ENCODE results near the gene PKNOX2.

Gene PKNOX2

GRCh38 chr11:125369808-125370207 lies 205.3 kb downstream of the PKNOX2 start:
- no peak for DNase-seq

DNA sequence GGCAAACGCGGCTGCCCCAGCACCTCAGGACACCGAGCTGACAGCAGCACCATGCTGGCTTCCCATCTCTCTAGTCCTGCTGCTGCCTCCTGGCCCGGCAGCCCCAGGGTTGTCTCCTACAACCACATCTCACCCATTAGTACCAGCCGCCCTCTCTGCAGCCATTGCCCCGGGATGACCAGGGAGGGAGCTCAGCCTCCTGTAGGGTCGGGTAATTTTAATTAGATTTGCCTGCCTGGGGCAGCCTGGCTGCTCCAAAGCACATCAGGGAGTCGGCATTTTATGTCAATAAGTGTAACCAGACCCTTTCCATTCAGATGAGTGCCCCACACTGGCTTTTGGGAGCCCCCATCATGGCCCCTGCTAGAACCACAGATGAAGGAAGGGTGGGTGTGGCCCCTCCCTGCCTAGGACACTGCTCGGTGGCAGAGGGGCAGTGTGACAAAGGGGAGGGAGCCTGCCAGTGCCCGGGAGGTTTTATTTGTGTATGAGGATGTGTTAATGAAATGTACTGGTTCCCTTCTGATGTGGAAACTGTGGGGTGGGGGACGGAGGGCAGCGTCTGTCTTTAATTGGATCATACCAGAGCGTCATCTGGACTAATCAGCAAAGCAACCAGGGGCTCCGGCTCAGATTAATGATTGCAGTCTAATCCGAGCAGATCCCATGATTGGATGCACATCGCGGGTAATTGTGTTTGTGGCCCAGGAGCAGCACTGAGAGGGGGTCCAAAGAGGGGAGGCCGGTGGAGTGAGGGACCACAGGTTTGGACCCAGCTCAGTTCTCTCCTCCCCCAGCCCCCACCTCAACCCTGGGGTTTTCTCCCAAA lies 206.2 kb downstream of the PKNOX2 start:
- DNase-seq = no peak

- DNase-seq = no peak
Measured at GRCh38 chr11:125371431-125371935, 206.9 kb downstream of the PKNOX2 start.

- no peak for DNase-seq
Measured at GRCh38 chr11:125372088-125372487, 207.5 kb downstream of the PKNOX2 start.

- DNase-seq = no peak
Measured at GRCh38 chr11:125372911-125373310, 208.4 kb downstream of the PKNOX2 start.

DNA sequence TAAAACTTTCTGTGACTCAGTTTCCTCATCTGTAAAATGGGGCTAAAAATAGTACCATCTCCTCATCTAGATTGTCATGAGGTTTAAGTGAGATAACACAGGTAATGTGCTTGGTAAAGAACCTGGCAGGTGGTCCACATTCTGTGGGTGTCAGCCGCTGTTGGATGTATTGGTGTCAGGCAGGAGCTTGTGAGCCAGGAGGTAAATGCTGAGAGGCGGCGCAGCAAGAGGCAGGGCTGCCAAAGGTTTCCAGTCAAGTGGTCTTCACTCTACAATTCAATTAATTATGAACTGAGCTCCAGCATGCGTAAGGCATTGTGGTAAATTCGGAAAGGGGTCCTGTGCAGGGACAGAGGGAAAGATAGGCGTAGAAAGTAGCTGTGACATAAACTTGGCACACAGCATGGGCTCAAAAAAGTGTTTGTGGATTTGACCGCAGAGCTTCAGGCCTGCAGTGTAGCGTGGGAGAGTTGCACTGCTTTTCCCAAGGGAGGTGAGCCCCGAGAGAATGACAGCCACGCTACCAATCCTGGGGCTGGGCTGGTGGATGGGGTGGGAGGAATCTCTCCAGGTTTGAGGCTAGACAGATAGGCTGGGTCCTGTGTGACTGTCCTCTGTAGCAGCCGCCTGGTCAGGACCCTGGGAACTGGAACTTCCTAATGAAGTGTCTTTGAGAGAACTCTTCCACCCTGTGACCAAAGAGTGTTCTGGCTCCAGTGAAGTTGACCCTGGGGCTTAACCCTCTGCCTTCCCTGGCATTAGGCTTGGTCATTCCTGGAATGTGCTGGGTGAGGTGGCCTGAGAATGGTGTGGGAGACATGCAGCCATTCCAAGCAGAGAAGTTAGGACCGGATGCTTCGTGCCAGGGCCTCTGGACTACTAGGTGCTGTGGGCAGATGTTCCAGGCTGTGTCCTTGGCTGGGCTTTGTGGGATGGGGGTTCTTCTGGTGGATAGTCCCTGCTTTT lies 209.2 kb downstream of the PKNOX2 start:
- DNase-seq = no peak

GRCh38 chr11:125374398-125374797 lies 209.8 kb downstream of the PKNOX2 start:
- DNase-seq = no peak

- no peak for DNase-seq
Measured at GRCh38 chr11:125375146-125375545, 210.6 kb downstream of the PKNOX2 start.

DNA sequence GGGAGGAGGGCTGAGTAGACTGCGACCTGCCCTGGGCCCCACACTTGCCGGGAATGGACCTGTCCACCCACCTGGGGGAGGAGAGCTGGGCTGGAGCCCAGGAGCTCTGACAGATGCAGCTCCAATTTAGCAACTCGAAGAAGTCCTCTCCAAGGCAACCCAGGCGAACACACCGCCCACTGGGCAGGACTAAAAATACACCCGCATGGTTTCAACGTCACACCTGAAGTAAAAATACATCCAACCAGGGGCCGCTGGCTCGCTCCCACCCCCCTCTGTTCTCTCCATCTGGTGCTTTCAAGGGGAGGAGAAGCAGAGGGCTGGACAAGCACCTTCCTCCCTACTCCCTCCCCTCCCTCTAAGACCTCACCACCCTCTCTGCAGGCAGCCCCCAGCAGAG lies 211.6 kb downstream of the PKNOX2 start:
- no peak for DNase-seq

GRCh38 chr11:125376856-125377255 lies 212.3 kb downstream of the PKNOX2 start:
- DNase-seq = no peak

DNA sequence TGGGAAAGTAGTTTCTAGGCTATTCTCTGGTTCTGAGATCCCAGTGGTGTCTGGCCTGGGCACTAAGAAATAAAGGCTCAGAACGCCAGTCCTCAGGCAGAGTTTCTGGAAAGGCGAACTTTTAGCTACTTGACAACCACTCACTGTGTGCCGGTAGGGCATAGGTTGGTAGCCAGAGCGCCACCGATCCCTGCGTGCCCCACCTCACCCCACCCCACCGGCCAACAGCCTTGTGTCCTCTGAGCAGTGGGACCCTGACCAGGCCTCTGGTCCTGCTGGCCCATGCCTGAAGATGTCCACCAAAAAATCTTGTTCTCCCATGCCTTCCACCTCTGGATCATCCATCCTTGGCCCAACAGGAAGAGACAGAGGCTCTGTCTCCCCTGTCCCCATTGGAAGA lies 213.5 kb downstream of the PKNOX2 start:
- DNase-seq = no peak

GRCh38 chr11:125378571-125378970 lies 214.0 kb downstream of the PKNOX2 start:
- no peak for DNase-seq

- DNase-seq = no peak
Measured at GRCh38 chr11:125379565-125379964, 215.0 kb downstream of the PKNOX2 start.

DNA sequence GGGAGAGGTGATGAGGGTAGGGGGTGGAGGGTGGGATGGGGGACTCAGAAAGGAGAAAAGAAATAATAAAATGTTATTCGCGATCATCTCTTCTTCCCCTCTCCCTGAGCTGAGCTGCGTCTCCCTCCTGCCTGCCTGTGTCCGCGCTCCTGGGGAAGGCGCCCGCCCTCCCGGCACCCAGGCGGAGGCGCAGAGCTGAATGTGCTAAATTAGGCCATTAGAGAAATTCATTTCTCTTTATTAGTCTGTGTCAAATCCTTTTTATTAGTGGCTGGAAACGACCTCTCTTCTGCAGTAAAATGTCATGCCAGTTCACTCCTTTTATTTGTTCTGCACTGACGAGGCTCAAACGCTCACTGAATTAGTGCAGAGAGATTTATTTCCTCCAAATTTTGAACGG lies 215.4 kb downstream of the PKNOX2 start:
- DNase-seq = no peak

GRCh38 chr11:125380756-125381445 lies 216.3 kb downstream of the PKNOX2 start:
- DNase-seq = no peak

DNA sequence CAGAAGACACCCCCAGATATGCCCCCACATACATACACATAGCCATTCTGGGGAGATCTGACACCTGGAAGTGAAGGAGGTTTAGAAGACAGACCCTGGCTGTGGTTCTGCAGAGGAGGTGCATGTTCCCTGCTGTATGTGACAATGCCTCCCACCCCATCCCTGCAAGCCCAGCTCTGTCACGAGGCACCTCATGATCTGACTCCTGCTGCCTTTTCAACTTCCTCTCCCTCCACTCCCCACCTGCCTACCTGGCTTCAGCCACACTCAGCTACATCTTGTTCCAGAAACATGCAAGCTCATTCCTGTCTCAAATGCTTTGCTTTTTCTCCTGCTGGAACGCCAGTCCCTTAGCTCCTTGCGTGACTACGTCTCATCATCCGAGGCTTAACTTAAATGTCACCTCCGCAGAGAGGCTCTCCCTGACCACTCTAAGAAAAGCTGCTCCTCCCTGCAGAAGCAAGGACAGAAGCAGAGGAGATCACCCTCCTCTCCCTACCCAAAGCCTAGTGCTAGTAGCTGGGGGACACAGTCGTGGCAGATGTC lies 217.0 kb downstream of the PKNOX2 start:
- DNase-seq = no peak

- no peak for DNase-seq
Measured at GRCh38 chr11:125382314-125382791, 217.8 kb downstream of the PKNOX2 start.

DNA sequence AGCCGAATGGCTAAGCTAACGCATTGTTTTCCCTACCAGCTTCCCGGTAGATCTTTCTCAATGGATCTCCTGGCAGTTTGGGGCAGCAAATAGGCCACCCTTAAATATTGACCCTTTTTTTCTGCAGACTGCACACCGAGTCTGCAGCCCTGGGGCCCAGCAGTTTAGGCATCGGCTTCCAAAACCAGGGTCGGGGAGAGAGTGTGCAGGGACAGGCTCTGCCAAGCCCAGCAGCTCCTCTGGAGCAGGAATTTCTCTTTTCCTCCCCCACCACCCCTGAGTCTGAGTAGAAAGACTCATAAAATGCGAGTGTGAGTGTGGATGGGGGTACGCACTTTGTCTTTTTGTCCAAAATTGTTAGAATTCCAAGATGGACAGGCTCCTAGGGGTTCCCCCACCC lies 218.3 kb downstream of the PKNOX2 start:
- DNase-seq = no peak

DNA sequence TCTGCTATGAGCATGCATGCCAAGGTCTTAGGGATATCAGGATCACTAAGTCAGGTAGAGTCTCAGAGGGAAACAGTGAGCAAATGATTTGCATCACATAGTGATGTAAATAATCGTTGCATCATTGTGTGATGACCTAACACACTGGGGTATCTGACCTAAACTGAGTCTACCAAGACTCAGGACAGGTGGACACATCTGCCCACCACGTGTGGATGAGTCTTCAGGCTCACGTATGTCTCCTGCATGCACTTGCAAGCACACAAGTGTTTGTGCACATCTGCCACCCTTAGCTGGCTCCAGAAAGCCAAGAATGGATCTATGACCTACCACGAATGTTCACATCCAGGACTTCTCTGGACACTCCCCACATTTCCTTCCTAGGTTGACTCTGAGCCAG lies 220.3 kb downstream of the PKNOX2 start:
- no peak for DNase-seq

GRCh38 chr11:125387901-125388300 lies 223.3 kb downstream of the PKNOX2 start:
- DNase-seq = no peak

- no peak for DNase-seq
Measured at GRCh38 chr11:125388611-125389010, 224.1 kb downstream of the PKNOX2 start.

GRCh38 chr11:125389339-125390166 lies 225.0 kb downstream of the PKNOX2 start:
- DNase-seq = no peak
